DMS114 treated with DMSO at 0.1 percent for 48 hours (cell line): ENCODE results near the gene COL11A2.

ENCODE experiments used
- DNase-seq: peaks from one replicate; lab custom pipeline; 2025; ENCODE audit not compliant: unreplicated experiment; lab: John Stamatoyannopoulos, UW

Gene COL11A2

GRCh38 chr6:33172688-33173534, 19.4 kb downstream of the COL11A2 start:
- DNase-seq: no peak

- no peak for DNase-seq
These were observed 20.2 kb downstream of the COL11A2 start for GRCh38 chr6:33171880-33172687.

GRCh38 chr6:33171016-33171879, 21.0 kb downstream of the COL11A2 start:
- DNase-seq: no peak

GRCh38 chr6:33170176-33171015, 21.9 kb downstream of the COL11A2 start:
- no peak for DNase-seq

- DNase-seq: no peak
These were observed 22.7 kb downstream of the COL11A2 start for GRCh38 chr6:33169291-33170175.

- DNase-seq: no peak
These were observed 23.6 kb downstream of the COL11A2 start for GRCh38 chr6:33168639-33169038.

GRCh38 chr6:33168284-33168601, 24.0 kb downstream of the COL11A2 start:
- no peak for DNase-seq

- DNase-seq: no peak
These were observed 24.6 kb downstream of the COL11A2 start for GRCh38 chr6:33167374-33168283.

GRCh38 chr6:33166811-33167210, 25.5 kb downstream of the COL11A2 start:
- no peak for DNase-seq

GRCh38 chr6:33166363-33166762, 25.9 kb downstream of the COL11A2 start:
- no peak for DNase-seq

GRCh38 chr6:33165581-33166258, 26.5 kb downstream of the COL11A2 start:
- no peak for DNase-seq

- DNase-seq: no peak
These were observed 27.4 kb downstream of the COL11A2 start for GRCh38 chr6:33164665-33165373.

GRCh38 chr6:33164176-33164575, 28.1 kb downstream of the COL11A2 start:
- no peak for DNase-seq

GRCh38 chr6:33163540-33163939, 28.7 kb downstream of the COL11A2 start:
- DNase-seq: no peak

GRCh38 chr6:33161354-33162331, 30.6 kb downstream of the COL11A2 start:
- DNase-seq: peak; percentile 48

GRCh38 chr6:33160728-33161344, 31.4 kb downstream of the COL11A2 start:
- no peak for DNase-seq
